Loucy (cell line): ENCODE measurements around the gene GZMM.

Experiments used
- EZH2phosphoT487 ChIP-seq: fragments of 200-600 bp; IDR thresholded peaks from 2 replicates; pipeline ENCODE4 v1.6.1; 2018; ENCODE audit warnings: antibody characterized with exemption, mild to moderate bottlenecking, moderate library complexity, borderline replicate concordance
- TF ChIP-seq, protein P1 (sequence below): fragments of 200-600 bp; sonication (generic); conservative IDR thresholded peaks from 2 replicates; pipeline ENCODE4 v1.5.1; 2014; ENCODE audit warnings: mild to moderate bottlenecking, antibody characterized with exemption, low read length

DNA sequence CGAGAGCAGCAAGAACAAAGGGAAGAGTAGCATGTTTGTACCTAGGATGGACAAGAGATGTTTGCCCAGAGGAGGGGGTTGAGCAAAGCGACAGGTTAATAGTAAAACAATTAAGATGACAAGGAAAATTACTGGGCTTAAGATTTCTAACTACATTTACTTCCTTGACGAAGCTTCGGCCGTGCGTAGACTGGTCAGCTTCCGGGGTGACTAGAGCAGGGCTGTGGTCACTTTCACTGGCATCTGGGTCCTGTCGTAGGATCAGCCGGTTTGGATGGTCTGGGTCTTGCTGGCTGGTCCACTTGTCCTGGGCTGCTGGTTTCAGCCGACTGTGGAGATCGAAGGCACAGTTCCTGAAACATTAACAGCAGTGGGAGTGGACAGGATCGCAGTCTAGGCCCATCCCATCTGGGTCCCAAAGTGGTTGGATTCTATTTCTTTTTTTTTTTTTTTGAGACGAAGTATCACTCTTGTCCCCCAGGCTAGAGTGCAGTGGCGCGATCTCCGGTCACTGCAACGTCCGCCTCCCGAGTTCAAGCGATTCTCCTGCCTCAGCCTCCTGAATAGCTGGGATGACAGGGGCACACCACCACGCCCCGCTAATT, 23.5 kb downstream of the GZMM start:
- TF ChIP-seq, protein P1, sequence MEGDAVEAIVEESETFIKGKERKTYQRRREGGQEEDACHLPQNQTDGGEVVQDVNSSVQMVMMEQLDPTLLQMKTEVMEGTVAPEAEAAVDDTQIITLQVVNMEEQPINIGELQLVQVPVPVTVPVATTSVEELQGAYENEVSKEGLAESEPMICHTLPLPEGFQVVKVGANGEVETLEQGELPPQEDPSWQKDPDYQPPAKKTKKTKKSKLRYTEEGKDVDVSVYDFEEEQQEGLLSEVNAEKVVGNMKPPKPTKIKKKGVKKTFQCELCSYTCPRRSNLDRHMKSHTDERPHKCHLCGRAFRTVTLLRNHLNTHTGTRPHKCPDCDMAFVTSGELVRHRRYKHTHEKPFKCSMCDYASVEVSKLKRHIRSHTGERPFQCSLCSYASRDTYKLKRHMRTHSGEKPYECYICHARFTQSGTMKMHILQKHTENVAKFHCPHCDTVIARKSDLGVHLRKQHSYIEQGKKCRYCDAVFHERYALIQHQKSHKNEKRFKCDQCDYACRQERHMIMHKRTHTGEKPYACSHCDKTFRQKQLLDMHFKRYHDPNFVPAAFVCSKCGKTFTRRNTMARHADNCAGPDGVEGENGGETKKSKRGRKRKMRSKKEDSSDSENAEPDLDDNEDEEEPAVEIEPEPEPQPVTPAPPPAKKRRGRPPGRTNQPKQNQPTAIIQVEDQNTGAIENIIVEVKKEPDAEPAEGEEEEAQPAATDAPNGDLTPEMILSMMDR, result no peak
- TF ChIP-seq EZH2phosphoT487, result no peak
